H54 (cell line): ENCODE data around the gene CHSY3.
A peak's percentile ranks its signal among the peaks of the same experiment; 100 is the strongest.

Source experiments
- DNase-seq: peaks from one replicate; pipeline ENCODE4 v3.0.0; 2011; ENCODE audit warnings: low spot score, mixed read lengths; ENCODE audit not compliant: insufficient read length
- FAIRE-seq: peaks from 3 replicates; lab custom pipeline; 2011; peaks lifted over from hg19 to GRCh38; lab: Jason Lieb, UNC
- POLR2A ChIP-seq: IDR thresholded peaks from 2 replicates; pipeline ENCODE4 v1.6.1; 2011; ENCODE audit warnings: low read depth, mild to moderate bottlenecking, low read length

The CHSY3 gene

GRCh38 chr5:129904102-129904666 lies at the start of gene CHSY3:
Gene CHSY3, plus strand, starts transcription at chr5:129904465.
- FAIRE-seq: no peak
- peak; percentile 42 for DNase-seq
- no peak for TF ChIP-seq POLR2A

- no peak for TF ChIP-seq POLR2A
- DNase-seq (no peak), FAIRE-seq (no peak)
Measured at GRCh38 chr5:129856325-129856724, 47.9 kb upstream of the CHSY3 start.

- no peak for DNase-seq
- TF ChIP-seq POLR2A: no peak
- FAIRE-seq: no peak
Measured at GRCh38 chr5:129857116-129857515, 47.1 kb upstream of the CHSY3 start.

- DNase-seq (no peak), FAIRE-seq (no peak)
- TF ChIP-seq POLR2A: no peak
Measured at GRCh38 chr5:129858131-129858675, 46.1 kb upstream of the CHSY3 start.

- no peak for DNase-seq
- no peak for TF ChIP-seq POLR2A
- FAIRE-seq: no peak
Measured at GRCh38 chr5:129884322-129884721, 19.9 kb upstream of the CHSY3 start.

- DNase-seq: no peak
- no peak for FAIRE-seq
- no peak for TF ChIP-seq POLR2A
Measured at GRCh38 chr5:129899454-129899853, 4.8 kb upstream of the CHSY3 start.

GRCh38 chr5:129902816-129903215 lies 1.4 kb upstream of the CHSY3 start:
- FAIRE-seq: no peak
- DNase-seq: no peak
- no peak for TF ChIP-seq POLR2A

- DNase-seq: no peak
- no peak for FAIRE-seq
Measured at GRCh38 chr5:129903466-129904101, 681 bp upstream of the CHSY3 start.

DNA sequence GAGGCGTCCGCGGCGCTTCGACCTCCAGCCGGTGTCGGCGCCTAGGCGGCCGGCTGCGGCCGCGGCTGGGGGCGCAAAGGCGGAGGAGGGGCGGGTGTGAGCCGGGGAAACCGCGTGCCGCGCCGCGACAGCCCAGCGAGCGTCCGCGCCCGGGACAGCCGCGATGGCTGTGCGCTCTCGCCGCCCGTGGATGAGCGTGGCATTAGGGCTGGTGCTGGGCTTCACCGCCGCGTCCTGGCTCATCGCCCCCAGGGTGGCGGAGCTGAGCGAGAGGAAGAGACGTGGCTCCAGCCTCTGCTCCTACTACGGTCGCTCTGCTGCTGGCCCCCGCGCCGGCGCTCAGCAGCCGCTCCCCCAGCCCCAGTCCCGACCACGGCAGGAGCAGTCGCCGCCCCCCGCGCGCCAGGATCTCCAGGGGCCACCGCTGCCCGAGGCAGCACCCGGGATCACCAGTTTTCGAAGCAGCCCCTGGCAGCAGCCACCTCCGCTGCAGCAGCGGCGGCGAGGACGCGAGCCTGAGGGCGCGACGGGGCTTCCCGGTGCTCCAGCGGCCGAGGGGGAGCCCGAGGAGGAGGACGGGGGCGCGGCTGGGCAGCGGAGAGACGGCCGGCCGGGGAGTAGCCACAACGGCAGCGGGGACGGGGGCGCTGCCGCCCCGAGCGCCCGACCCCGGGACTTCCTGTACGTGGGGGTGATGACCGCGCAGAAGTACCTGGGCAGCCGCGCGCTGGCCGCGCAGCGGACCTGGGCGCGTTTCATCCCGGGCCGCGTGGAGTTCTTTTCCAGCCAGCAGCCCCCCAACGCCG lies 605 bp downstream of the CHSY3 start:
- DNase-seq: no peak
- no peak for TF ChIP-seq POLR2A
- no peak for FAIRE-seq

More at GRCh38 chr5:129903466-129904101, 681 bp upstream of the CHSY3 start:
- TF ChIP-seq POLR2A: no peak

DNA sequence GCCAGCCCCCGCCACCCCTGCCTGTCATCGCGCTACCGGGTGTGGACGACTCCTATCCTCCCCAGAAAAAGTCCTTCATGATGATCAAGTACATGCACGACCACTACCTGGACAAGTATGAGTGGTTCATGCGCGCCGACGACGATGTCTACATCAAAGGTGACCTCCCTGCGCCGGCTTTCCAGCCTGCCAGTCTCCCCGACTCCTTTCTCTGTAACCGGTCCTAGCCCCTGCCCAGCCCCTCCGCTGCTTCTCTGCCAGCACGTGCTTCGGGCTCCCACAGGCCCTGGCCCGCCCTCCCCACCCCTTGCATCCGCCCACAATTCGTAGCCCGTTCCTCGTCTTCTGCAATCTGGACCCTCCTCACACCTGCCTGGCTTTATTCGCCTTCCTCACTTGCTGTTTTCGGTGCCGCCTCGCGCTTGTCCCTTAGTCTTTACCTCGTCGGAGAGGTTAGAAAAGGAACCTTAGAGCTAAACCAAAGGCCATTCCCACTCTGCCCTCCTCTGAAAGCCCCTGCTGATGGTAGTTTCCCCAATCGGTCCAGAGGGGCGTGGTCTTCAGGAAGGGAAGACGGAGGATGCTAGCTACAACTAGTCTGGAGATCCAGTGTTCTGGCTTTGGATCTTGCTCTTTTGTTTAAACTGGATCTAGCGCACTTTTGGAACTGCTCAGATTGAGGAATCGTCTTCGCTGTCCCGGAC lies 1.4 kb downstream of the CHSY3 start:
- DNase-seq (no peak), FAIRE-seq (no peak)

DNA sequence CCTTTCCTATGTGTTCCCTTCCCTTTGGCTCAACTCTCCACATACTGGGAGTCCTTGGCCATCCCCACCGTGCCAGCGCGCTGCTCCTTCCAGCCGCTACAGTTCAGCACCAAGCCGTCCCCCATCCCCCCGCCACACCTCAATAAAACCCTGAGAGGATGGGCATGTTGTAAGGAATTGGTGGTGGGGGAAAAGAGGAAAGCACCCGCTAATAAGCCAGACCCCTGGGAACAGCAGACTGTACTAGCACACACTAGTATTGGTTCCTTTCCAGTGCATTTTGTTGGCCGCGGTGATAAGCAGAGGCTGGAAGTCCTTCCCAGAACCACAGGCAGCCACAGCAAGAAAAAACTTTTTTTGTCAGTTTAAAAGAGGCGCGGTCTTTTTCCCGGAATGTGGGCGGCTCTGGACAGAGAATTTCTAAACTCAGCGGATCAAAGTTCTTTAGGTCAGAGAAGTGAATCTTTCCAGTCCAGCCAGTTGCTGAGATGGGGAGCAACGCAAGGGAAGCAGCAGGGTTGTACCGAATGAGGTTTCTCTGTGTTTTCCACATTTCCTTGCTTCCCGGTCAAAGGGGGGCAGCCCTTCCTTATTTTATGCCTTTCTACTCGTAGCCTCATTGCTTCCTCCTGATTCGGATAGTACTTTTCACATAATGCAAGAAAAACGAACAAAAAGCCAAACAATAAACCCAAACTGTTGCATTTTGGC lies 2.1 kb downstream of the CHSY3 start:
- no peak for DNase-seq
- no peak for TF ChIP-seq POLR2A
- no peak for FAIRE-seq

More for the DNA sequence above, 1.4 kb downstream of the CHSY3 start:
- TF ChIP-seq POLR2A: no peak

- no peak for TF ChIP-seq POLR2A
- DNase-seq: no peak
- FAIRE-seq: no peak
Measured at GRCh38 chr5:129909225-129909624, 5.0 kb downstream of the CHSY3 start.

- no peak for DNase-seq
- no peak for FAIRE-seq
- no peak for TF ChIP-seq POLR2A
Measured at GRCh38 chr5:129912601-129913255, 8.5 kb downstream of the CHSY3 start.
